Thoracic aorta endothelial cell (primary cell): ENCODE data around the gene DLL1. TPM values are rescaled to one million over a fixed set of nuclear protein-coding genes. Genes with fewer than 3 reads are reported as not detected.

Experiments
- small RNA-seq: library from RNA; depleted of rRNA; stranded (forward); fragments of <200 nt; gene quantifications from one replicate; pipeline ENCODE3, GENCODE V24; 2012
- total RNA-seq: library from RNA; depleted of rRNA; stranded (reverse); fragments of >200 nt; gene quantifications from 2 replicates; pipeline ENCODE4 v1.2.3, GENCODE V29; 2012

The DLL1 gene, protein sequence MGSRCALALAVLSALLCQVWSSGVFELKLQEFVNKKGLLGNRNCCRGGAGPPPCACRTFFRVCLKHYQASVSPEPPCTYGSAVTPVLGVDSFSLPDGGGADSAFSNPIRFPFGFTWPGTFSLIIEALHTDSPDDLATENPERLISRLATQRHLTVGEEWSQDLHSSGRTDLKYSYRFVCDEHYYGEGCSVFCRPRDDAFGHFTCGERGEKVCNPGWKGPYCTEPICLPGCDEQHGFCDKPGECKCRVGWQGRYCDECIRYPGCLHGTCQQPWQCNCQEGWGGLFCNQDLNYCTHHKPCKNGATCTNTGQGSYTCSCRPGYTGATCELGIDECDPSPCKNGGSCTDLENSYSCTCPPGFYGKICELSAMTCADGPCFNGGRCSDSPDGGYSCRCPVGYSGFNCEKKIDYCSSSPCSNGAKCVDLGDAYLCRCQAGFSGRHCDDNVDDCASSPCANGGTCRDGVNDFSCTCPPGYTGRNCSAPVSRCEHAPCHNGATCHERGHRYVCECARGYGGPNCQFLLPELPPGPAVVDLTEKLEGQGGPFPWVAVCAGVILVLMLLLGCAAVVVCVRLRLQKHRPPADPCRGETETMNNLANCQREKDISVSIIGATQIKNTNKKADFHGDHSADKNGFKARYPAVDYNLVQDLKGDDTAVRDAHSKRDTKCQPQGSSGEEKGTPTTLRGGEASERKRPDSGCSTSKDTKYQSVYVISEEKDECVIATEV
- total RNA-seq, result 1.2 TPM in 2 replicates

DNA sequence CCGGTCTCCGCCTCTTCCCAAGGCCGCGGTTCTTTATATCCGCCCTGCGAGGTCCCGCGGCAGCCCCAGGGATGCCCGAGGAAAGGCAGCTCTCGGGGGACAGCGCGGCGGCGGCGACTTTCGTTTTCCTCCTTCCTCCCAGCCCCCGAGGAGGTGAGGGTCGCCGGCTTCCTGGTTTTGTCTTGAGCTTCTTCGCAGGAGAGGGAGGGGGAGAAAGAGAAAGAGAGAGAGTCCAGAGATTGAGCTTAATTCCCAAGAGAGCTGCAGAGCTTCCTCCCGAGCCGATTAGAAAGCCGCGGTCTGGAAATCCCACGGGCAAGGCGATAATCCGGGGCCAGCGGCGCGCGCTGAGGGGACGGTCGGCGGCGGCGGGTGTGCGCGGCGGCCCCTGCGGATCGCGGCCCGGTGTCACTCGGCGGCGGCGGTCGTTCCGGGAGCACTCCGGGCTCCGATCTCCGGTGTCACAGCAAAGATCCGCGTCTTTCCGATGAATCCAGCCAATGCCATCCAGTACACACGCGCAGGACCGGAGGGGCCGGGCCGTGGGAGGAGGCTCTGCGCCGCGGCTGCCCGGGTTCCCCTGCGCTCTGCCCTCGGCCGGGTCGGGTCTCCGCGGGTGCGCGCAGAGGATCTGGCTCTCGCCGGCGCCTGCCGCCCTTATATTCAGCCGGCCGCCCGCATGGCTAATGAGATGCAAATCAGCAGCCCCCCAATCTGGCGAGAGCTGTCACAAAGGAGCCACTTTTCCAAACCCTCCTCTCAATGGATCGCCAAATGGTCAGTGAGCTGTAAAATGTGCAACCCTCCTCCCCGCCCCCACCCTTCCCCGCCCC is at the start of gene DLL1:
DLL1 (minus strand) TSS at position 783 of the 833 bp plus-strand sequence. CDS start 939 bp downstream, outside the sequence.

GRCh38 chr6:170306324-170307079 is 15.6 kb upstream of the DLL1 start, which contains the start of gene FAM120B:
FAM120B (plus strand) TSS chr6:170306758; CDS start chr6:170317391, 10,633 bp downstream.

Small RNAs within 50 kb of the gene (small RNA-seq; reads per million reads assigned to genes)
- gene MIR4644, result not detected

Other genes starting within 250 kb of the DLL1 start
- gene FAM120B, start 15.7 kb upstream of the DLL1 start, total RNA-seq, result 19.7 and 23.1 TPM in 2 replicates